ENCODE measurements around the gene CPEB4.

DNA sequence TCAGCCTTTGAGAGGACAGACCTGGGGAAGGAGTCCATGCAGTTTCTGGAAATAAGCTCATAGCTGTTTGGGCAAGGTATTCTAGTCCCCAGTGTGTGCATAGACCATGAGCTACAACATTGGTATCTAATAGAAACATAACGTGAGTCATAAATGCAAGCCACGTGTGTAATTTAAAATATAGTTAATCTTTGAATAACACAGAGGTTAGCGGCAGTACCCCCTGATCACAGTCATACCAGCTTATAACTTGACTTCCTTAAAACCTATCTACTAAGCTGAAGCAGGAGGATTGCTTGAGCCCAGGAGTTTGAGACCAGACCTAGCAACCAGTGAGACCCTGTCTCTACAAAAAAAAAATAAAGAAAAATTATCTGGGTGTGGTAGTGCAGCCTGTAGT is 46.4 kb upstream of the CPEB4 start:
- TF ChIP-seq CTCF (IDR thresholded peaks at IDR 0.05; ENCODE audit: low read depth, low read length) (no peak), EZH2phosphoT487 (IDR thresholded peaks at IDR 0.05; ENCODE audit: low read depth) (no peak)

Measured in OCI-LY3 (cell line).